Measurements from ENCODE around the gene PITX1.

Gene PITX1

DNA sequence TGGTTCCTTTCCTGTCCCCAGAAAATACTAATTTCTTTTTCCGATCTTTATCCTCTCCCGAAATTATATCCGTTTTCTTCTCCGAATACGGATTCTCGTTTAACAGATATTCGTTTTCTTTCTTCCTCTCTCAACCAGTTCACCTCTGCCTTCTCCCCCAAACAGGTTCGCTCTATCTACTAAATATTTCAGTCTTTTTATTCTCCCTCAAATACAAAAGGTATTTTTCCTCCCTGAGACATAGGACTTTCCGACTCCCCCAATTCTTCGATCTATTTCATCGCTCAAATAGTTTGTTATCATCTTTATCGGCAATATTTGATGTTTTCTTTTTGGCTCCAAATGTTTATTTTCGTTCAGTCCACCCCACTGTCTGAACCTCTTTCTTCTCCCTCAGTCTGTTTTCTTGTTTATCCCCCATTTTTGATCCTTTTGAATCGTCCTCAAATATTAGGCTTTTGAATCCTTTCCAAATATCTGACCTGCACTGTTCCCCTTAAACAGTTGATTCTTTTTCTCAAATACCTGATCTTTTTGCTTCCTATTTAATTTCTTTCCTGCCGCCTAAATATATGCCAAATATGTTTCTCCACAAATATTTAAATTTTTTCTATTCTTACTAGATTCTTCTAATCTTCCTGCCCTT lies 4.4 kb downstream of the PITX1 start:
- no peak for ATAC-seq
- TF ChIP-seq SNAI2 (CRISPR knock-in tag; IDR thresholded peaks at IDR 0.05) (no peak), OSR1 (CRISPR knock-in tag; IDR thresholded peaks at IDR 0.05) (no peak), TCF4 (CRISPR knock-in tag; IDR thresholded peaks at IDR 0.05; ENCODE audit: borderline replicate concordance) (no peak), ZNF565 (CRISPR knock-in tag; conservative IDR thresholded peaks at IDR 0.05; ENCODE audit: low read depth) (no peak), PPARA (CRISPR knock-in tag; IDR thresholded peaks at IDR 0.05; ENCODE audit: borderline replicate concordance) (no peak), RARB (CRISPR knock-in tag; IDR thresholded peaks at IDR 0.05) (no peak), PATZ1 (CRISPR knock-in tag; IDR thresholded peaks at IDR 0.05; ENCODE audit: borderline replicate concordance) (no peak), GLIS3 (CRISPR knock-in tag; IDR thresholded peaks at IDR 0.05) (no peak), ZFP30 (CRISPR knock-in tag; IDR thresholded peaks at IDR 0.05) (no peak), ZC3H10 (CRISPR knock-in tag; IDR thresholded peaks at IDR 0.05) (no peak), ZFP3 (CRISPR knock-in tag; IDR thresholded peaks at IDR 0.05) (no peak), ESRRG (CRISPR knock-in tag; IDR thresholded peaks at IDR 0.05) (no peak), TOX (CRISPR knock-in tag; IDR thresholded peaks at IDR 0.05; ENCODE audit: borderline replicate concordance) (no peak), ARNTL (CRISPR knock-in tag; IDR thresholded peaks at IDR 0.05; ENCODE audit: borderline replicate concordance, low read depth) (no peak), BACH2 (CRISPR knock-in tag; IDR thresholded peaks at IDR 0.05; ENCODE audit: borderline replicate concordance) (no peak), ZNF8 (CRISPR knock-in tag; IDR thresholded peaks at IDR 0.05) (no peak)
- TF ChIP-seq, protein P1, sequence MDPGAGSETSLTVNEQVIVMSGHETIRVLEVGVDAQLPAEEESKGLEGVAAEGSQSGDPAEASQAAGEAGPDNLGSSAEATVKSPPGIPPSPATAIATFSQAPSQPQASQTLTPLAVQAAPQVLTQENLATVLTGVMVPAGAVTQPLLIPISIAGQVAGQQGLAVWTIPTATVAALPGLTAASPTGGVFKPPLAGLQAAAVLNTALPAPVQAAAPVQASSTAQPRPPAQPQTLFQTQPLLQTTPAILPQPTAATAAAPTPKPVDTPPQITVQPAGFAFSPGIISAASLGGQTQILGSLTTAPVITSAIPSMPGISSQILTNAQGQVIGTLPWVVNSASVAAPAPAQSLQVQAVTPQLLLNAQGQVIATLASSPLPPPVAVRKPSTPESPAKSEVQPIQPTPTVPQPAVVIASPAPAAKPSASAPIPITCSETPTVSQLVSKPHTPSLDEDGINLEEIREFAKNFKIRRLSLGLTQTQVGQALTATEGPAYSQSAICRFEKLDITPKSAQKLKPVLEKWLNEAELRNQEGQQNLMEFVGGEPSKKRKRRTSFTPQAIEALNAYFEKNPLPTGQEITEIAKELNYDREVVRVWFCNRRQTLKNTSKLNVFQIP (CRISPR knock-in tag; IDR thresholded peaks at IDR 0.05; ENCODE audit: borderline replicate concordance, low read depth), result no peak
- TF ChIP-seq, protein P2, sequence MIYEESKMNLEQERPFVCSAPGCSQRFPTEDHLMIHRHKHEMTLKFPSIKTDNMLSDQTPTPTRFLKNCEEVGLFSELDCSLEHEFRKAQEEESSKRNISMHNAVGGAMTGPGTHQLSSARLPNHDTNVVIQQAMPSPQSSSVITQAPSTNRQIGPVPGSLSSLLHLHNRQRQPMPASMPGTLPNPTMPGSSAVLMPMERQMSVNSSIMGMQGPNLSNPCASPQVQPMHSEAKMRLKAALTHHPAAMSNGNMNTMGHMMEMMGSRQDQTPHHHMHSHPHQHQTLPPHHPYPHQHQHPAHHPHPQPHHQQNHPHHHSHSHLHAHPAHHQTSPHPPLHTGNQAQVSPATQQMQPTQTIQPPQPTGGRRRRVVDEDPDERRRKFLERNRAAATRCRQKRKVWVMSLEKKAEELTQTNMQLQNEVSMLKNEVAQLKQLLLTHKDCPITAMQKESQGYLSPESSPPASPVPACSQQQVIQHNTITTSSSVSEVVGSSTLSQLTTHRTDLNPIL (CRISPR knock-in tag; IDR thresholded peaks at IDR 0.05; ENCODE audit: low read depth), result no peak
- TF ChIP-seq, protein P3, sequence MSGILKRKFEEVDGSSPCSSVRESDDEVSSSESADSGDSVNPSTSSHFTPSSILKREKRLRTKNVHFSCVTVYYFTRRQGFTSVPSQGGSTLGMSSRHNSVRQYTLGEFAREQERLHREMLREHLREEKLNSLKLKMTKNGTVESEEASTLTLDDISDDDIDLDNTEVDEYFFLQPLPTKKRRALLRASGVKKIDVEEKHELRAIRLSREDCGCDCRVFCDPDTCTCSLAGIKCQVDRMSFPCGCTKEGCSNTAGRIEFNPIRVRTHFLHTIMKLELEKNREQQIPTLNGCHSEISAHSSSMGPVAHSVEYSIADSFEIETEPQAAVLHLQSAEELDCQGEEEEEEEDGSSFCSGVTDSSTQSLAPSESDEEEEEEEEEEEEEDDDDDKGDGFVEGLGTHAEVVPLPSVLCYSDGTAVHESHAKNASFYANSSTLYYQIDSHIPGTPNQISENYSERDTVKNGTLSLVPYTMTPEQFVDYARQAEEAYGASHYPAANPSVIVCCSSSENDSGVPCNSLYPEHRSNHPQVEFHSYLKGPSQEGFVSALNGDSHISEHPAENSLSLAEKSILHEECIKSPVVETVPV (CRISPR knock-in tag; IDR thresholded peaks at IDR 0.05), result no peak

DNA sequence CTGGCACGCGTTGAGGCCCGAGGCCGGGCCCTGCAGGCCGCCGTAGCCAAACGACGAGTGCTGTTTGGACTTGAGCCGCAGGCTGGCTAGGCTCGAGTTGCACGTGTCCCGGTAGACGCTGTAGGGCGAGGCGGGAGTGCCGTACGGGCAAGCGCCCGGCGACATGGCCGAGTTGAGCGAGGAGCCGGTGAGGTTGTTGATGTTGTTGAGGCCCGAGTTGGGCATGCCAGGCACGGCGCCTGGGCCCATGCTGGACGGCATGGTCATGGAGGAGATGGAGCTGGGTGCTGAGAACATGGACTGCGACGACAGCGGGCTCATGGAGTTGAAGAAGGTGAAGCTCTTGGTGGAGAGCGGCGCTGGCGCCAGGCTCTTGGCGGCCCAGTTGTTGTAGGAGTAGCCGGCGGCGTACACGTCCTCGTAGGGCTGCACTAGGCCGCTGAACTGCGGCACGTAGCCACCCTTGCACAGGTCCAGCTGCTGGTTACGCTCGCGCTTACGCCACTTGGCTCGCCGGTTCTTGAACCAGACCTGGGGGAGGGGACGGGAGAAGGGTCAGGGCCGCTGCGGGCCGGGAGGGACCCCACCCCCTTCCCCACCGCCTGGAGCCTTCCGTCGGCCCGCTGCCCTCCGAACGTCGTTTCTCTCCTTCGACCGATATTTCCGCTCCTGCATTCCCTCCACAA lies 5.1 kb downstream of the PITX1 start:
- TF ChIP-seq ZFP3 (CRISPR knock-in tag; IDR thresholded peaks at IDR 0.05) (no peak), ZNF70 (CRISPR knock-in tag; IDR thresholded peaks at IDR 0.05) (no peak), ZNF8 (CRISPR knock-in tag; IDR thresholded peaks at IDR 0.05) (no peak), ZFP30 (CRISPR knock-in tag; IDR thresholded peaks at IDR 0.05) (no peak)
- TF ChIP-seq, protein P1 (CRISPR knock-in tag; IDR thresholded peaks at IDR 0.05; ENCODE audit: borderline replicate concordance, low read depth), result no peak
- ATAC-seq, result no peak
